Stimulated activated effector memory CD8-positive, alpha-beta T cell treated with anti-CD3 and anti-CD28 coated beads, Interleukin-12 subunit alpha, Interleukin-12 subunit beta, amount 100 ng/mL, for 72 hours (primary cell): Measurements from ENCODE around the gene LSP1.
"Not testable (repeated sequence)": the region's sequence is repeated elsewhere in the genome, so short reads cannot be mapped to it uniquely, and the experiment has no call there.

Experiments used
- ATAC-seq: fragments of 150-1000 bp; cut with Tn5 transposase; 2 replicates; pipeline ENCODE4 v1.10.0; 2021
- DNase-seq, 2 donors: peaks; one replicate each; pipeline ENCODE4 v3.0.0; 2021 to 2022; ENCODE audit warnings: low spot score in 2 of 2
- H3K27ac Mint-ChIP-seq: one replicate; pipeline ENCODE4 v1.8.0; 2022; ENCODE audit warnings: mild to moderate bottlenecking, mixed read lengths
- H3K36me3 Mint-ChIP-seq: one replicate; pipeline ENCODE4 v1.8.0; 2022; ENCODE audit warnings: mild to moderate bottlenecking, mixed read lengths
- H3K4me1 Mint-ChIP-seq: one replicate; pipeline ENCODE4 v1.8.0; 2022; ENCODE audit warnings: mixed read lengths
- H3K4me3 Mint-ChIP-seq: one replicate; pipeline ENCODE4 v1.8.0; 2022; ENCODE audit warnings: mild to moderate bottlenecking, mixed read lengths
- H3K9me3 Mint-ChIP-seq: one replicate; pipeline ENCODE4 v1.8.0; 2022; ENCODE audit warnings: mixed read lengths

LSP1 gene

GRCh38 chr11:1879941-1880720 is 27.2 kb downstream of the LSP1 start:
- ATAC-seq = no peak
- peaks cover 51% of the 10 kb centered on the region for H3K36me3 Mint-ChIP-seq
- H3K27ac Mint-ChIP-seq = peak overlapping the region; percentile 81
- H3K4me3 Mint-ChIP-seq = no peak overlapping the region
- no peaks in the 10 kb centered on the region for H3K9me3 Mint-ChIP-seq
- no peak for DNase-seq
- peaks cover 30% of the 10 kb centered on the region for H3K4me1 Mint-ChIP-seq

DNA sequence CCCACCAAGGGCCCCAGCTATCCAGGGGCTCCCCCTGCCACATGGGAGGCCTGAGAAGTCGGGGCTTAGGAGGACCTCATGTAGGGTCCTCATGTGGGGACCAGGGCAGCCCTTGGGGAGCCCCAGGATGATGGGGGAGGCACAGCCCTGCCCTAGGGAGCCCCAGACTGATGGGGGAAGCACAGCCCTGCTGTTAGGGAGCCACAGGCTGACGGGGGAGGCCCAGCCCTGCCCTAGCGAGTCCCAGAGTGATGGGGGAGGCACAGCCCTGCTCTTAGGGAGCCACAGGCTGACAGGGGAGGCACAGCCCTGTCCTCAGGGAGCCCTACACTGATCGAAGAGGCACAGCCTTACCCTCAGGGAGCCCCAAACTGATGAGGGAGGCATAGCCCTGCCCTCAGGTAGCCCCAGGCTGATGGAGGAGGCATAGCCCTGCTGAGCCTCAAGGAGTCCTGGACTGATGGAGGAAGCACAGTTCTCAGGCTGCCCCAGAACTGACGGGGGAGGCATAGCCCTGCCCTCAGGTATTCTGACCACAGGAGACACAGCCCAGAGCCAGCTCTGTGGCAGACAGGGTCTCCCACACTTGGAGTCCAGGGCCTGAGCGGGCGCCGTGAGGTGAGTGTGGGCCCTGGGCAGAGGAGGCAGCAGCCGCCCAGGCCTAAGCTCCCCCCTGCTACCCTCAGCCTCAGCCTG is 28.0 kb downstream of the LSP1 start:
- H3K36me3 Mint-ChIP-seq = peaks cover 44% of the 10 kb centered on the region
- peaks cover 25% of the 10 kb centered on the region for H3K4me1 Mint-ChIP-seq
- ATAC-seq (peak; percentile 5), DNase-seq (no peak)
- H3K27ac Mint-ChIP-seq = peak overlapping the region; percentile 81
- H3K4me3 Mint-ChIP-seq = no peak overlapping the region
- no peaks in the 10 kb centered on the region for H3K9me3 Mint-ChIP-seq

DNA sequence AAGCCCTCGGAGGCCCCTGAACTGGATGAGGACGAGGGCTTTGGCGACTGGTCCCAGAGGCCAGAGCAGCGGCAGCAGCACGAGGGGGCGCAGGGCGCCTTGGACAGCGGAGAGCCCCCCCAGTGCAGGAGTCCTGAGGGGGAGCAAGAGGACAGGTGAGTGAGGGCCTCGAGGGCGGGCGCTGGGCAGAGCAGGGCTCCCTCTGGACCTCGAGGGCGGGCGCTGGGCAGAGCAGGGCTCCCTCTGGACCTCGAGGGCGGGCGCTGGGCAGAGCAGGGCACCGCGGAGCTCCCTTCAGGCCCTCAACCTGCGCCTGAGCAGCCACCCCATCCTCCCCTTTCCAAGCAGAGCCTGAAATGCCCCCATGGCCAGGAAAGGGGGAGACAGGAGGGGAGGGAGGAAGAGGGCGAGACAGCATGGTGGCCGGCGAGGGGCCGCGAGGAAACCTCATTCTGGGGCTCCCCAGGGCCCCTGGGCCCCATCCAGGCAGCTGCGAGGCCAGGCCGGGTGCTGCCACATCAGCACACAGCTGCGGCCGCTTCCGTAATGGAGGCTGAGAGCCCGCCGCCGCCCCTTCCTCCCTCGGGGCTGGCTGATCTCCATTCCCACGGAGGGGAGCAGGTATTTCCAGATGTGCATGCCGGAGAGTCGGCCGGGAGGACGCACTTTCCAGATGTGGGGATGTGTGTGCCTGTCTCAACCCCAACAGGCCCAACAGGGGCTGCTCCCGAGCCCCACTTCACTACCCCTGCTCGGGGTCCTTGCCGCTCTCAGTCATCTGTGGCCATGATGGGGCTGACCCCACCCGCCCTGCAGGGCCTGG is 28.8 kb downstream of the LSP1 start:
- Mint-ChIP-seq H3K4me3 (no peak overlapping the region), H3K27ac (no peak overlapping the region)
- peak in 1 of 2 donors; percentile 55 for DNase-seq

DNA sequence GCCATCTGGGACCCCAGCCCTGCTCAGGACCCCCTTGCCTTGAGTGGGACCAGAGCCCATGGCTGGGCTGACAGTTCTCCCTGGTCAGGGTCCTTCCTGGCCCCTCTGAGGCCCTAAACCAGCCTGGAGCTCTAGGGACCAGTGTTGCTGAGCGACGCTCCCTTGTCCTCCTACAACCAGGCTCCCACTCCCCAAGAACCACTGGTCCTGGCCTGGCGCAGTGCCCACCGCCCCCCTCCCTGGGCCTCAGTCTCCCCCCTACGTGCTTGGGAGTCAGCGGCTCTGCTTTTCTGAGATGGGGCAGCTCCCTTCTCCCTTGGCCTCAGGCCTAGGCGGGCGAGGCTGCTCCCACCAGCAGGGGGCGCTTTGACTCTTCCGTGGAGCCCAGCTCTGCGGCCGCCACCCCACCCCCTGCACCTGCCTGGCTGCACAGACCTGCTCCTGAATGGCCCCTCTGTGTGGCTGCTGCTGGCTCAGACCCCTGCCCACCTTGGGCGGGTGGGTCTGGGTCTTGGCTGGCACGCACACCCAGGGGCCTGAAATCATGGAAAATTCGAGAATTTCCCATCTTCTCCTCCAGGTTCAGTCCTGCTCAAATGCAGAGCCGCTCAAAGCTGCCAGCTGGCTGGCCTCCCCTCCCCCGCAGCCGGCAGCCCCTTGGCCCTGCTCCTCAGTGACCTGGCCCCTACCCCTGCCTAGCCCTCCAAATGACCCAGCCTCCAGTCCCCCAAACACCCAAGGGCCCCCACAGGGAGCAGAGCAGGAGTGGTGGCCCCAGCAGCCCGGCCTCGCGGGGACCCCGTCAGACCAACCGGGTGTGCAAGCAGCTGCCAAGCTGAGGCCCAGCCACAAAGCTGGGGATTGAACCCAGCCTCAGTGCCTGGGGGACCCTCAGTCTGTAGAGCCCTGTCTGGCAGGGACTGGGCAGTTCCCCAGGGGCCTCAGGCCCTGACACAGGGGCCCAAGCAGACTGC is 29.7 kb downstream of the LSP1 start:
- H3K4me1 Mint-ChIP-seq = peaks cover 22% of the 10 kb centered on the region
- ATAC-seq (peak; percentile 86), DNase-seq (peak; percentile 72 to 84)
- H3K27ac Mint-ChIP-seq = no peak overlapping the region
- no peak overlapping the region for H3K4me3 Mint-ChIP-seq
- H3K9me3 Mint-ChIP-seq = no peaks in the 10 kb centered on the region
- H3K36me3 Mint-ChIP-seq = peaks cover 32% of the 10 kb centered on the region

More for the DNA sequence above, 28.8 kb downstream of the LSP1 start:
- peak; percentile 38 for ATAC-seq
- Mint-ChIP-seq H3K36me3 (peaks cover 36% of the 10 kb centered on the region), H3K4me1 (peaks cover 25% of the 10 kb centered on the region), H3K9me3 (no peaks in the 10 kb centered on the region)

DNA sequence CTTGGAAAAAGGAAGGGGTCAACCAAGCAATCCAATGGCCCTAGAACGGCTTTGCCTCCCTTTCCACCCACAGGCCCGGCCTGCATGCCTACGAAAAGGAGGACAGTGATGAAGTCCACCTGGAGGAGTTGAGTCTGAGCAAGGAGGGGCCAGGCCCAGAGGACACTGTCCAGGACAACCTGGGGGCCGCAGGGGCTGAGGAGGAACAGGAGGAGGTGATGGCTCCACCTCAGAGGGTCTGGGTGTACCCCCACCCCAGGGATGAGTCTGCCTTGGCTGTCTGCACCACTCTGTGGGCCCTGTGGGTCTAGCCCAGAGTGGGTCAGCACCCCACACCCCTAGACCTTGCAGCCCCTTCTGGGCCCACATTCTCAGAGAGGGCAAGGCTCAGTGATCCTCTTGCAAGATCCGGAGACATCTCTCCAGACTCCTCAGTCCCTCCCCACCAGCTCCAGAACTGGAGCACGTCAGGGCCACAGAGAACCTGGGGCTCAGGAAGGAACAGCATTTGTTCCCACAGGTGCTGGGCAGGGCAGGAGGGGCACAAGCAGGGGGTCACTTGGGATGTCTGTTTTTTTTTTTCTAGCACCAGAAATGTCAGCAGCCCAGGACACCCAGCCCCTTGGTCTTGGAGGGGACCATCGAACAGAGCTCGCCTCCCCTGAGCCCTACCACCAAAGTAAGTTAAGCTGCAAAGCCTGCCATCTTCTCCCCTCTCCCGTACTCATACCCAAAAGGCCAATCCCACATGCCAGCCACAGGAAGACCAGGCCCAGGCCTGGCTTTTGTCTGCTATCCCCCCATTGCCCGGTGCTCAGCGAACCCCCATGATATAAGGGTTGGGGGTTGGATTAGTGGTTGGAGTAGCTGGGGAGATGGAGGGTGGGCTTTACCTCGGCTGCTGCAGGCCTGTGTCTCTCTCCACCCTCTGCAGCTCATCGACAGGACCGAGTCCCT is 30.7 kb downstream of the LSP1 start:
- ATAC-seq (no peak), DNase-seq (no peak)
- Mint-ChIP-seq H3K27ac (no peak overlapping the region), H3K36me3 (peaks cover 26% of the 10 kb centered on the region), H3K4me1 (peaks cover 18% of the 10 kb centered on the region), H3K4me3 (no peak overlapping the region), H3K9me3 (no peaks in the 10 kb centered on the region)

DNA sequence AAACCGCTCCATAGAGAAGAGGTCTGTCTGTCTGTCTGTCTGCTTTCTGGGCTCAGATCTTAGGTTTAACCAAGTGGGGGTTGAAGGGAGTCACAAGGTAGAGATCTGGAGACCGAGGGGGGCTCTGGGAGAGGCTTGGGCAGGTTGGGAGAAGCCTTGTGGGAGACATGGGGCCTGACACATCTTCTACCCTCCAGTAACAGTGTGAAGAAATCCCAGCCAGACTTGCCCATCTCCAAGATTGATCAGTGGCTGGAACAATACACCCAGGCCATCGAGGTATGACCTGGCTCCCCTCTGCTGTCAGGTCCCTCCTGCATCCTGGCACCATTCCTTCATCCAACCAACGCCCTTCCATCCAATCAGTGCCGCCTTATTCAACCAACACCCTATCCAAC is 31.4 kb downstream of the LSP1 start:
- peaks cover 18% of the 10 kb centered on the region for H3K4me1 Mint-ChIP-seq
- no peaks in the 10 kb centered on the region for H3K9me3 Mint-ChIP-seq
- peaks cover 19% of the 10 kb centered on the region for H3K36me3 Mint-ChIP-seq
- no peak overlapping the region for H3K4me3 Mint-ChIP-seq
- ATAC-seq (no peak), DNase-seq (no peak)
- no peak overlapping the region for H3K27ac Mint-ChIP-seq

DNA sequence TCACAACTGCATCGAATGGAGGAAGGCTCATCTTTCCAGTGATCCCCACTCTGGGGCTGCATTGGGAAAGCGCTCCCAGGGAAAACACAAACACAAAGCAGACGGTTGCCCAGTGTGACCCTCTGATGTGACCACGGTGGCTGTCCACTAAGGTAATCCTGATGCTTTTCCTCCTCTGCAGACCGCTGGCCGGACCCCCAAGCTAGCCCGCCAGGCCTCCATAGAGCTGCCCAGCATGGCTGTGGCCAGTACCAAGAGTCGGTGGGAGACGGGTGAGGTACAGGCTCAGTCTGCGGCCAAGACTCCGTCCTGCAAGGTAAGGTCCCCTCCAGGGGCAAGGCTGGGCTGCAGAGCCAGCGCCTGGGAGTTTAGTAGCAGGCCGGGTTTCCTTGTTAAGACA is 33.7 kb downstream of the LSP1 start:
- H3K27ac Mint-ChIP-seq, H3K4me1 Mint-ChIP-seq: not testable (repeated sequence)

GRCh38 chr11:1887451-1888346 is 34.8 kb downstream of the LSP1 start:
- peak overlapping the region; percentile 68 for H3K4me3 Mint-ChIP-seq
- H3K4me1 Mint-ChIP-seq = peaks cover 7% of the 10 kb centered on the region
- no peak overlapping the region for H3K27ac Mint-ChIP-seq
- H3K36me3 Mint-ChIP-seq = no peaks in the 10 kb centered on the region
- ATAC-seq (no peak), DNase-seq (no peak)
- no peaks in the 10 kb centered on the region for H3K9me3 Mint-ChIP-seq

More for the DNA sequence above, 33.7 kb downstream of the LSP1 start:
- ATAC-seq, H3K36me3 Mint-ChIP-seq, DNase-seq, H3K9me3 Mint-ChIP-seq, H3K4me3 Mint-ChIP-seq: not testable (repeated sequence)

- H3K36me3 Mint-ChIP-seq = no peaks in the 10 kb centered on the region
- H3K9me3 Mint-ChIP-seq = no peaks in the 10 kb centered on the region
- peak overlapping the region; percentile 68 for H3K4me3 Mint-ChIP-seq
- ATAC-seq (peak; percentile 1), DNase-seq (no peak)
- H3K4me1 Mint-ChIP-seq = peaks cover 13% of the 10 kb centered on the region
- H3K27ac Mint-ChIP-seq = no peak overlapping the region
Measured at GRCh38 chr11:1888347-1888753, 35.5 kb downstream of the LSP1 start.

DNA sequence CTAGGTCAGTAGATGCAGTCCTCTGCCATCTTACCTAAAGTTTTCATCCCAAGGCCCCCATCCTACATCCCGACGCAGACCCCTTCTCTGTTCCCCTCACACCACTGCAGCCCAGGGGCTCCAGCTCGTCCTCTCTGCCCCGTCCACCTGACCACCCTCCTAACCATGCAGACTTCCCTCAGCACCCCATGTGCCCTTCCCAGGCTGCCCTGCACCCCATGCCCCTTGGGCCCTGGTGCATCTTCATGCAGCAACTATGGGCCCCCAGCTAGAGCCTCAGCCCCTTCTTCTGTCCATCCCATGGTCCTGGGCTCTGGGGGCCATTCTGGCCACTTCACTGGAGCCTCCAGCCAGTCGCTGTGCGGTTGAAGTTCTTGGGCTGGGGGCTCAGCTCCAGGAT is 35.9 kb downstream of the LSP1 start:
- H3K4me1 Mint-ChIP-seq = peaks cover 18% of the 10 kb centered on the region
- ATAC-seq (peak; percentile 4), DNase-seq (no peak)
- no peak overlapping the region for H3K27ac Mint-ChIP-seq
- H3K36me3 Mint-ChIP-seq = no peaks in the 10 kb centered on the region
- no peaks in the 10 kb centered on the region for H3K9me3 Mint-ChIP-seq
- peak overlapping the region; percentile 68 for H3K4me3 Mint-ChIP-seq

DNA sequence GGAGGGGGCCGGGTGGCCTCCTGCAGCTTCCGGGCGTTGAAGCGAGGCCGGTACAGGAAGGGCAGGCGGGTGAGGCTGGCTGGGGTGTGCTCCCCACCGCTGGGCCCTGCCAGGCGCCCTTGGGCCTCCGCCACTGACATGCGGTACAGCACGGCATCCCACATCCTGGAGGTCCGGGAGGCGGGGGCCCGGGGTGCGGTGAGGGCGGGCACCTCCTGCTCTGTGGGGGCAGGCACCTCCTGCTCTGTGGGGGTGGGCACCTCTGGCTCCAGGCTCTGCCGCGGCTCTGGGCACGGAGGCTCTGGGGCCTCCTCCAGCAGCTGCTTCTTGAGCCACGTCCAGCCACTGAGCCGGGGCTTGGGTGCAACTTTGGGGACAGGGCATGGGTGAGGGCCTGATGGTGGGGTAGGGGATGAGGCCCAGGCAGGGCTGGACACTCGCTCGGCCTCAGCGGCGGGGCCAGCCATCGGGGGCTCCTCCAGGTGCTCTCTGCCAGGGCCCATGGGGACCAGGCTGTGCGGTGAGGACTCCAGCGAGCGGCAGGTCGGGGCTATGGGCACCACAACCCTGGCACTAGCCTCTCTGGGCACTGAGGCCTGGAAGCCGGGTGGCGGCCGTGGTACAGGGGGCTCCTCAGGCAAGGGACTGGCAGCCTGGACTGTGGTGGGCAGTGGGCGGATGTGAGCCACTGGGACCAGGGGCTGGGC is 36.5 kb downstream of the LSP1 start:
- DNase-seq = peak; percentile 54 to 77

More for the DNA sequence above, 36.5 kb downstream of the LSP1 start:
- Mint-ChIP-seq H3K27ac (no peak overlapping the region), H3K4me1 (peaks cover 20% of the 10 kb centered on the region), H3K4me3 (peak overlapping the region; percentile 68), H3K36me3 (no peaks in the 10 kb centered on the region), H3K9me3 (no peaks in the 10 kb centered on the region)
- peak; percentile 87 for ATAC-seq
